NCI-H748 (cell line): Measurements from ENCODE around the gene PAPPA2.
"Not testable (repeated sequence)": the region's sequence is repeated elsewhere in the genome, so short reads cannot be mapped to it uniquely, and the experiment has no call there.

Experiments used
- DNase-seq: peaks from one replicate; lab custom pipeline; 2025; ENCODE audit not compliant: unreplicated experiment; lab: John Stamatoyannopoulos, UW

The PAPPA2 gene

DNA sequence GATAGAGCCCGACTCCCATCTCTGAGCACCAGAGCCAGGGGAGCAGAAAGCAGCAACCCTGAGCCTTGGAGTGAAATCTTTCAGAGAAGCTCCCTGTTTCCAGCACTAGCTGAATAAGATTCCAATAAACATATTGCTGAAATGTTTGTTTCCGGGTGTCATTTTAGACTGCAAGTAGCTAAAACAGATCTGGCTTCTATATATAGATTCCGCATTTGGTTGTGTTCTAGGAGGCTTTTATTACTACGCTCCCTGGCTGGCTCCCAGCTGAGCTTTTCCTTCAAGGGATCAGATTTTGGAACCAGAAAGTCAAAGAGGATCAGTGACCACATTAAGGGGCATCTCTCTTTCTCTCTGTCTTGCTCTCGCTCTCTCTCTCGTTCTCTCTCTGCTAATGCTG lies 88.2 kb downstream of the PAPPA2 start:
- no peak for DNase-seq

DNA sequence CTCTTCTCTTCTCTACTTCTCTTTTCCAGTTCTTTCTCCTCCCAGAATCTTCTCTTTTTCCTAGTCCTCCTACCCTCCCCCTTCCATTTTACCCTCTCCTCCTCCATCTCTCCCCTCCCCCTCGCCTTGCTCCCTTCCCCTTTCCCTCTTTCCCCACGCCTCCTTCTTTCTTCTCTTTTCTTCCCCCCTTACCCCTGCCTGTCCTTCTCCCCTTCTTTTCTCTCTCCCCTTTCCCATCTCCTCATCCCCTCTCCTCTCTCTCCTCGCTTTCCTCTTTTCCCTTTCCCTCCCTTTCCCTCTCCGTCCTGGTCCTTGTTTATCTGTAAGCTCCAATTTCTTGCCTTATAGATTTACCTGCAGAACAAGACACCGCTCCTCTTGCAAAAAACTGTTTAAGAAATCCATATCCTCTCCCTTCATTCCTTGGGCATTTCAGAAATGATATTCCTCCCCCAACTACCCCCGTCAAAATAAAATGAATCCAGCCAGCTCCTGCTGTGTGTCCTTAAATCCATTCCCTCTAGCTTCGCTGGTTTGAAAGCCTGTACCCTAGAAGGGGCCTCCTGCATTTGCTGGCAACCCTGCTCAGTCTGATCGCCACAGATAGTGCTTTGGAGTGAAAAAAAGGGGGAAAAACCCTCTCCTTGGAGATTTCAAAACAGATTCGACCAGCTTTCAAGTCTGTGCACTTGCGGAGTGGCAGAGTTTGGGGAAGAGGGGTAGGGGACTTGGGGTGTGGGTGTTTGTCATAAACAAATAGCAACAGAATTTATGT lies 89.4 kb downstream of the PAPPA2 start:
- DNase-seq, result no peak

DNA sequence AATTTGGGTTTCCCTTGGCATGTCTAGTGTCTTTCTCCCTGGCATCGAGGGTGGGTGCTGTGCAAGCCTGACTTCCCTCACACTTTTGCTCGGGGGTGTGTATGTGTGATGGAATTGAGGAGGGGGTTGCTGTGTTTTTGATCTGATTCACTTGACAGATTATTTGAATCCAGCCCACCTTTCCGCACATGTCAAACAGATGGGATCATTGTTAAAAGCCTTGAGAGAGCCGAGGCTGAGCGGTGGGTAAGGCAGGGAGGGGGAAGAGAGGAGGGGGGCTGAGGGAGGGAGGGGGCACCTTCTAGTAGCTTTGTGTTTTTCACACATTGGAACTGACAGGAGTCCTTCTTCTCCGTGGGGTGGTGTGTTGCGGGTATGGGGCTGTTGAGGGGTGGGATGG lies 90.0 kb downstream of the PAPPA2 start:
- no peak for DNase-seq

DNA sequence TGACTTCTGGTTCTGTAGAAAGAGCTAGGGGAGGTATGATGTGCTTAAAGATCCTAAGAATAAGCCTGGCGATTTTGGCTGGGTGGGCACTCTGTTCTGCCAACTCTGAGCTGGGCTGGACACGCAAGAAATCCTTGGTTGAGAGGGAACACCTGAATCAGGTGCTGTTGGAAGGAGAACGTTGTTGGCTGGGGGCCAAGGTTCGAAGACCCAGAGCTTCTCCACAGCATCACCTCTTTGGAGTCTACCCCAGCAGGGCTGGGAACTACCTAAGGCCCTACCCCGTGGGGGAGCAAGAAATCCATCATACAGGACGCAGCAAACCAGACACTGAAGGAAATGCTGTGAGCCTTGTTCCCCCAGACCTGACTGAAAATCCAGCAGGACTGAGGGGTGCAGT lies 93.3 kb downstream of the PAPPA2 start:
- no peak for DNase-seq

DNA sequence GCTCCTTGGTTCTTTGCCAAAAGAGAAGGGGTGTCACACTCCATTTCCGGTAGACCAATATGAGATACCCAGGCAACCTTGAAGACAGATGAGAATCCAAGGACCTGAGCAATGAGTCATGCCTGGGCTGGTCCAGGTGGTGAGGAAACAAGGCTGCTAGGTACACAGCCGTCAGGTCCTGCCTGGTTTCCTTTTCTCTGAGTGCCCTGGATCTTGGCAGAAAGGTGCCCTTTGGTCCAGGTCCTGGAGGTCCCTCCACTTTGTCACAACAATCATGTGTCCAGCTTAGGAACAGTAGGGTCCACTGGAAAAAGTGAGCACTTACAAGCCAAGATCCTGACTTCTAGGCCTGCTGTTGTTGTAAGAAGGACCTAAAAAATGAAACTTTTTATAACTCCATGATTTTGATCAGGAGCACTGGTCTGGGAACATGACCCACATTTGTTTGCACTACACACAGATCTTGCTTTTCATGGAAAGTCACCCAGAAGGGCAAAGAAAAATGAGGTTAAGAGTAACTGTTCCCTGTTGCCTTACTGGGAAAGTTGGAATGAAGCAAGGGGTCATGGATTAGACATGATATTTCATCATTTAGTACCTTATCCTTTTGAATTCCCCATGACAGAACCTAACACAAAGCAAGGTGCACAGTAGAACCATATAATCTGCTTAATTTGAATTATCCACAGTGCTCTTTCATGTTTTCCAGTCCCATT lies 94.7 kb downstream of the PAPPA2 start:
- DNase-seq, result no peak

DNA sequence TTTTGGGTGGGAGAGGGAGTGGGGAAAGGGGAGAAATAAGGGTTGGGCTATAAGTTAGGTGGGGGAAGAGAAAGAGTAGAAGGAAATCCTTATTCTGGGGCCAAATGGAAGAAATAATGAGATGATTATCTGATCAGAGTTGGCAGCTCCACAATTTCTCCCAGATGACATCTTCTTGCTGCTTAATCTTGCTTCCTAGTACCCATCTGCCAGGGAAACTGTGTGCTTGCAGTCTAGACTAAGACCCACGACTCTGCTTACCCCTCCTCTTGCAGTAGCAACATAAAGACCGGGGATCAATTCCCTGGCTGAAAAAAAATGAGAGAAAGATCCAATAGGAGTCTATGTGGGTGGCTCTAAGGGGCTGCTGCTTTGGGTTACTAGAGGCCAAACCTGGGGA lies 95.6 kb downstream of the PAPPA2 start:
- no peak for DNase-seq

DNA sequence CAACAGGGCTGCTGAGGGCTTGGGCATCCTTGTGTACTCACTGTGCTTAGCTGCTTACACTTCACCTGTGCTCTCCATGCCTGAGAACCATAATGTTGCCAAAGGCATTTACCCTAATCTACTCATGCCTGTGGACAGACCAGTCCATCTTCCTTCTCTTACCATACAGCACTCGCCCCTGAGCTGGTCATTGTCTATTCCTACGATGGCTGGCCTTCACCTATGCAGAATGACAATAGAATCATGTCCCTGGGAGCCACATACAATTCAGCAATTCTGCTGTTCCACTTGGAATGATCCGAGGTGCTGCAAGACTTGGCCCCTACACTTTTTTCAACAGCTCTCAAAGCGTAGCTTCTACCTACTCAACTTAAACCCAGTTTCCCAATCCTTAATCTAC lies 96.5 kb downstream of the PAPPA2 start:
- no peak for DNase-seq

DNA sequence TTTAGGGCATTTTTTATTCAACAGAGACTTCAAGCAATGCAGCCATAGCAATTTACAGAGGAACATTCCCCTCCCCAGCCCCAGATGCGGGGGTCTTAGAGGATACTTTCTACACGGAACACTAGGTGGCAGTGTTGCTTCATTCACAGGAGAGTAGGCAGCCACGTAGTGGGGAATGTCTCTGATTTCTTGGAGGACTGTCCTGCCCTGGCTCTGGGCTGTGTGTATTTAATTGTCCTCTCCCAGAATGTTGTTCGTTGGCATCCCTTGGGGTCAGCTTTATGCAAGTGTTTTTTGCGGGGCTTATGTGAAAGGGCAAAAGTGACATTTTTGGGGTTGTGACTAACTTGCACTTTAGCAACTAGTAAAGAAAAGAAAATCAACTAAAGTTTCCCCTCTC lies 96.9 kb downstream of the PAPPA2 start:
- peak; percentile 54 for DNase-seq

DNA sequence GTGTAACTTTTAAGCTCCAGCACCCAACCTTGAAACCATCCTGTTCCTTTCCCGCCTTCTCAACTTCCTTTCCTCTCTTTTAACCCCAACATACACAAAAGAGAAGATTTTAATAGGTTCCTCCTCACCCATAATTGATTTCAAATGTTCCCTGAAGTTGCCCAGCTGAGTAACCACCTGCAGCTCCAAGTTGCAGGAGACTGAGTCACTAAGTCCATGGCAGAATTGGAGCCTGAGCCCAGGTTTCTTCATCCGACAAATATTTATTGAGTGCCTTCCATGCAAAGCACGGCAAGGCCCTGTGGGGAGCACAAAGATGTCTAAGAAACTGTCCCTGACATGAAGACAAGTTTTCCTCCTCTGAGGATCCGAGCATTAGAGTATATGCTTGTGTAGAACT lies 97.7 kb downstream of the PAPPA2 start:
- DNase-seq, result no peak

DNA sequence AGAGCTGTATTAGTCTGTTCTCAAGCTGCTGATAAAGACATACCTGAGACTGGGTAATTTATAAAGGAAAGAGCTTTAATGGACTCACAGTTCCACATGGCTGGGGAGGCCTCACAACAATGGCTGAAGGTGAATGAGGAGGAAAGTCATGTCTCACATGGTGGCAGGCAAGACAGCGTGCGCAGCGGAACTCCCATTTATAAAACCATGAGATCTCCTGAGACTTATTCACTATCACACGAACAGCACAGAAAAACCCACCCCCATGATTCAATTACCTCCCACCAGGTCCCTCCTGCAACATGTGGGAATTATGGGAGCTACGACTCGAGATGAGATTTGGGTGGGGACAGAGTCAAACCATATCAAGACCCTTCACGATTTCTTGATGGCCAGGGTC lies 98.8 kb downstream of the PAPPA2 start:
- DNase-seq, result not testable (repeated sequence)

DNA sequence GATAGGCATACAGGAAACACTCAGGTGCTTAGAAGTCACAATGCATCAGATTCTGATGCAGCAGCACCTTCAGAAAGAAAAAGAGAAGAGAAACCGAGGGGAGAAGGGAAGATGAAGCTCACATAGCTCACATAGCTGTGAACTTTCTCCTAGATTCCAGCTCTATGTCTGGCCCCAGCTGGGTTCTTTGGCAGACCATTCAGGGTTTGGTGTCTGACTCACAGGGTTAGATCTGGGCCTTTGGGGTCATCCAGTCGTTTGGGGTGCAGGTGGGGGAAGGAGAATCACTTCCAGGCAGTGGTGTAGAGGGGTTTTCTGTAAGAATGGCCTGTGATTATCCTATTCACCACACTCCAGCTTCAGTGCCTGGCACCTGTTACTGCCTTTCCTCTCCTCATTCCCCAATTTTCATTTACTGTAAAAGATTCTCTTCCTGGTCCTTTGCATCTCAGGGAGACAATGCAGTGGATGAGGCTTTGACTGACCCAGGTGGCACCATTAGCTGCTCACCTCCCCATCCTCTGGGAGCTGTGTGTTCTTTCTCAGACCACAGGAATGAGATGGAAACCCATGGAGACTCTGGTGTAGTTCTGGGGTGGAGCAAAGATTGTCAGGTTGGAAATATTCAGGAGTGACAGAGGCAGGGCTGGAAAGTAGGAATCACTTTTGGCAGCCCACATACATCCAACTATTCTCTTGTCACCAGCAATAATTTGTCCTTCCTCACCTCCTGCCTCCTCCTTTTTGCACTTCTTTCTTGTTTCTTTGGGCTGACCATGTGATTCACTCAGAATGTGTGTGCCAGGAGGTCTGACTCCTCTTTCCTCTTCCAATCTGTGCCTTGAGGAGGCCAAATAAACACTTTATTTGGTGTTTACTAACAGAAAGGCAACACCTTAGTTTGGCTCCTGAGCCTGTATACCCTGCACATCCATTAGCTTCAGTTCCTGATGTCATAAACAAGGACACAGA lies 103.3 kb downstream of the PAPPA2 start:
- no peak for DNase-seq

DNA sequence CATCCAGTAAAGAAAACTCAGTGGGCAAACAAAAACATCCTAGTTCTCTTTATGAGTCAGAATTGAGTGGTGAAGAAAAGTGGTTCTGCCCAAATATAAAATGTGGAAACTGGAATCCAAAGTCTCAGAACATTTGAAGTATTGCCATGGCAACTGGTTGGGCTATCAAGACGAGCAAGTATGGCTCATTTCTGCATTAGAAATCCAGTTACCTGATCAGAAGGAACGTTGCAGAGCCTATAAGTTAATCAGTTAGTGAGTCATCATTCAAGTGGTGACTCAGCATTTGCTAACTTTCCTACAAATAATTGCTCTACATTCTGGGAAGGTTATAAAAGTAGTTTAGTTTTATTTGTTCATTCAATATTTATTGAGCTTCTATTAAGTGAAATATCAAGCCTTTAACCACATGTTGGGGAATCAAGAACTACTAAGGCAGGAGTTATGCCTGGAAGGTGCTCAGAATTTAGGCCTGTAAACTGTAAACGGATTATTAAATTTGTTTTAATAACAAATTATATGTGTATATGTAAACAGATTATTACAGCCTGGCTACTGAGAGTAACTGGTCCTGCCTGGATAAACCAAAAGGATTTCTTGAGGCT lies 104.3 kb downstream of the PAPPA2 start:
- no peak for DNase-seq

DNA sequence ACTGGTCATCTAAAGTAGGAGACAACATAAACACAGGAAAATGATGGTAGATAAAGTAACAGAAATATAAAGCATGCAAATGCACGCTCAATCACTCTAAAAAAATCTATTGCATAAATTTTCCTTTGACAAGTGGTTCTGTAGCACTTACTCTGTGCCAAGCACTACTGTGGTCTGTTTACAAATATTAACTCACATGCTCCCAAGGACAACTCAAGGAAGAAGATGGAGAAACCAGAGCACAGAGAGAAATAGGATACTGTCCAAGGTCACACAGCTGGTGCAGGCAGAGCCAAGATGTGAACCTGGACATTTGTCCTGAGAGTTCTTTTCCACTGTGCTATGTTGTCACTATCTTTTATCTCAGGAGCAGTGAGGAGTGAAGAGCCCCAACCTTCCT lies 105.2 kb downstream of the PAPPA2 start:
- no peak for DNase-seq

DNA sequence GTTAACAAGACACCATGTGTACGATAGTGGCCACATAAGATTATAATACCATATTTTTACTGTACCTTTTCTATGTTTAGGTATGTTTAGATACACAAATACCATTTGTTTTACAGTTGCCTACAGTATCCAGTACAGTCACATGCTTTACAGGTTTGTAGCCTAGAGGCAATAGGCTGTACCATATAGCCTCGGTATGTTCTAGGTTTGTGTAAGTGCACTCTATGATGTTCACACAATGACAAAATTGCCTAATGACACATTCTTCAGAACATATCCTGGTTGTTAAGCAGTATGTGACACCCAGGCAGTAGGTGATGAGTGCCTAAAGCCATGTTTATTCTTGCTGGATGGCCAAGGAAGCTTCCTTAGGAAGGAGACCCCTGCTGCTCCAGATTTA lies 111.8 kb downstream of the PAPPA2 start:
- no peak for DNase-seq

DNA sequence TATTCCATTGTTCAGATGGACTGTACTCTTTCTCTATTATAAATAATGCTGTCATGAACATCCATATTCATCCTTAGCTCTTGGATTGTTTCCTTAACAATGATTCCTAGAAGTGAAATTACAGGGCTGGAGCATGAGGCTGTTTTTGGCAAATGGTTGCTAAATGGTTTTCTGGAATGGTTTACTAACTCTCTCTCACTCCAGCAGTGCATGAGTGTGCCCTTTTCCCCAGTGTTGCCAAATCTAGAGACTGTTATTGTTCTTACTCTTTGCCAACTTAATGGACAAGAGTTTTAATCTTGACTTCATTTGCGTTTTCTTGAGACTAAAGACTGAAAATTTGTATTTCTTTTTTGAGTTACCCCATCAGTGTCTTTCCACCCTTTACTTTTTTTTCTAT lies 113.0 kb downstream of the PAPPA2 start:
- DNase-seq, result no peak

DNA sequence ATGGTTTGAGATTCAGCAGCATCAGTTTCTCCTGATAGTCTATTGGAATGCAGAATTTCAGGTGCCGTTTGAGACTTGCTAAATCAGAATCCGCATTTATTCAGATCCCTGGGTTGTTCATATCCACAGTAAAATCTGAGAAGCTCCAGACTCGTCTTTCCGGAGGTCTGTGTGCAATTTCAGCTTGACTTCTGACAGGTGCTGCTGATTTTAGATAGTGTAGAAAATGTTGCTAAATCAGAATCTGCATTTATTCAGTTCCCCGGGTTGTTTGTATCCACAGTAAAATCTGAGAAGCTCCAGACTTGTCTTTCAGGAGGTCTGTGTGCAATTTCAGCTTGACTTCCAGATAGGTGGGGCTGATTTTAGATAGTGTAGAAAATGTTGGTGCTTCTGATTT lies 113.7 kb downstream of the PAPPA2 start:
- no peak for DNase-seq

DNA sequence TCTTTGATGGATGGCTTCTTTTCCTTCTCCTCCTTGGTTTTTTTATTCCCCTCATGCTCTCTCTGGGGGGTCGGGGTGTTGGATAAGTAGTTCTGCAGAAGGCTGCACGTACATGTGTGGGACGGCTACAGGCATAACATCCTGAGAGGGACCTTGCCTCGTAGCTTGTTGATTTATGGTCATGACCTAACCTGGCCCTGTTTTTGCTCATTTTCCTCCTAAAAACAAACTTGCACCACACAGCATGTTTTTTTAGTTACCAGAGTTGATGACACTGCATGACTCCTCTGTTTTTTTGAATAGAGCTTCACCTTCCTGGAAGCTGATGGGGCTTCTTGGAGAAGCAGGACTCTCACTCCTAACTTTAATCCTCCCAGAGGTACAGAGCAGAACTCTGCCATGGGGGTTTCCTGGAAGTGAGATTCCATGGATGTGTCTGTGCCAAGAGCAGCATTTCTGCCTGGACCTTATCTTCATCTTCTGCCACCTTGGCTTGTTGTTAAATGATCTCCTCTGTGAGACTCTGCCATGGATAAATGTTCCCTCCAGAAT lies 114.7 kb downstream of the PAPPA2 start:
- DNase-seq, result no peak

DNA sequence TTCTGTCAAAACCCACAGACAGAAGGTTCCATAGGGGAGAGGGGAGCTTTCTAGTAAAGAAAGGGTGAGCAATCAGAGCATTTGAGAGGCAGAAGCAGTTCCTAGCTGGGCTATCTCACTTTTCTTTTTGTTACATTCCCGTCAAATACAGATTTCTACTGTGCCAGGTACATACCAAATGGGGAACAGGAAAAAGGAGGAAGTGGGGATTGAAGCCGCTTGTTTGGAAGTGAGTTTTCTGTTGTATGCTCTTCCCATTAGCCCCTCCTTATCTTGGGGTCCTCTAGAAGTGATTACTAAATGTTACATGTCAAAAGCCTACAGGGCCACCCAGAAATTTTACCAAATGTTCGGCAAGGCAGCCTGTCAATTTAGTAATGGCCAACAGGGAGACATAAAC lies 116.1 kb downstream of the PAPPA2 start:
- no peak for DNase-seq

DNA sequence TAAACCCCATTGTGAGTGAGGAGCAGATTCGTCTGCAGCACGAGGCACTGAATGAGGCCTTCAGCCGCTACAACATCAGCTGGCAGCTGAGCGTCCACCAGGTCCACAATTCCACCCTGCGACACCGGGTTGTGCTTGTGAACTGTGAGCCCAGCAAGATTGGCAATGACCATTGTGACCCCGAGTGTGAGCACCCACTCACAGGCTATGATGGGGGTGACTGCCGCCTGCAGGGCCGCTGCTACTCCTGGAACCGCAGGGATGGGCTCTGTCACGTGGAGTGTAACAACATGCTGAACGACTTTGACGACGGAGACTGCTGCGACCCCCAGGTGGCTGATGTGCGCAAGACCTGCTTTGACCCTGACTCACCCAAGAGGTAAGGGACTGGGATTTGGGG lies 132.2 kb downstream of the PAPPA2 start:
- DNase-seq, result no peak

DNA sequence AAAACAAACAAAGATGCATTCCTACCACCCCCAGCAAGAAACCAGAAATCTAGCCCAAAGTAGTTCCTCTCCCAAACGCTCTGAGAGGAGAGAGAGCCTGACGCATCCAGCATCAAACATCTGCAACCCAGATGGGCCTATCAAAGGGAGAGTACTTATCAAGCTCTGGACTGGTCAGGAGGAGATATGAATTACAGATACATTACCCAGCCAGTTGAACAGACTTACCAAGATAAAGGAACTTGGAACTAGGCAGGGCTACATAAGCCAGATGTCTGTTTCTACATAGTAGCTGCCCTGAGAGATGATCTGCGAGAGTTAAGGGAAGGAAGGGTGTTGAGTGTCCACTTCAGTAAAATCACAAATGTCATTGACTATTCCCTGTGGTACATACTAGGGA lies 138.4 kb downstream of the PAPPA2 start:
- no peak for DNase-seq
